Testis (tissue), 3 donors: Measurements from ENCODE around the gene RPS6KA4. TPM values are rescaled to one million over a fixed set of nuclear protein-coding genes. Genes with fewer than 3 reads are reported as not detected.

ENCODE experiments used
- DNase-seq: peaks from one replicate; pipeline ENCODE4 v3.0.0-alpha.2; 2019
- H3K27ac ChIP-seq, 2 donors: fragments of 200-600 bp; sonication (generic); one replicate each; pipeline ENCODE4 v1.5.1; 2019
- H3K27me3 ChIP-seq: fragments of 200-600 bp; sonication (generic); one replicate; pipeline ENCODE4 v1.5.1; 2019
- H3K36me3 ChIP-seq: fragments of 200-600 bp; sonication (generic); one replicate; pipeline ENCODE4 v1.5.1; 2017; ENCODE audit warnings: low read depth; ENCODE audit errors: missing control alignments
- H3K4me1 ChIP-seq: fragments of 200-600 bp; sonication (generic); one replicate; pipeline ENCODE4 v1.5.1; 2019
- H3K4me3 ChIP-seq, 2 donors: fragments of 200-600 bp; sonication (generic); one replicate each; pipeline ENCODE4 v1.5.1; 2017 to 2019
- H3K9me3 ChIP-seq: fragments of 200-600 bp; sonication (generic); one replicate; pipeline ENCODE4 v1.5.1; 2017
- CTCF ChIP-seq, 3 experiments: fragments of 450-650 bp in 2 of 3; fragments of 200-600 bp in 1 of 3; sonication (generic) in 1 of 3; IDR thresholded peaks; one replicate each; pipeline ENCODE4 v1.5.1; 2016 to 2019; ENCODE audit warnings: antibody characterized with exemption in 3 of 3, mild to moderate bottlenecking in 2 of 3, moderate library complexity in 1 of 3
- POLR2A ChIP-seq: fragments of 450-650 bp; IDR thresholded peaks from one replicate; pipeline ENCODE4 v1.6.1; 2017; ENCODE audit warnings: antibody characterized with exemption, mild to moderate bottlenecking, moderate library complexity
- WGBS, 2 donors: methylation state at CpG; one replicate each; pipeline ENCODE4 v1.1.5; 2018; 5-methylcytosine and 5-hydroxymethylcytosine counted together
- intact Hi-C: fragments of 100-400 bp; cut with DNase I; formaldehyde crosslinking; loops from one replicate; pipeline ENCODE4 v1.15.1; 2023; ENCODE audit warnings: low total_unique reads
- polyA plus RNA-seq: library from polyadenylated mRNA; stranded (reverse); fragments of 350-450 nt; fragmentation: Illumina TruSeq; extraction: RNeasy Lipid Tissue Mini Kit (QIAGEN cat#74804); gene quantifications from one replicate; pipeline ENCODE4 v1.2.3, GENCODE V29; 2014; ENCODE audit warnings: low read depth, low replicate concordance; ENCODE audit not compliant: insufficient read depth
- total RNA-seq, 2 donors: library from RNA; depleted of rRNA; stranded (reverse); fragments of >200 nt; gene quantifications; one replicate each; pipeline ENCODE4 v1.2.3, GENCODE V29; 2016

The RPS6KA4 gene
- total and polyA plus RNA-seq, 3 donors from 2014 or later, result 9.2 to 15.6 (median 15.6) TPM

- Histone ChIP-seq H3K27ac (peak overlapping the region; percentile 24 to 39), H3K27me3 (no peaks in the 10 kb centered on the region), H3K4me3 (no peak overlapping the region), H3K9me3 (no peaks in the 10 kb centered on the region), H3K36me3 (no peaks in the 10 kb centered on the region), H3K4me1 (peaks cover 11% of the 10 kb centered on the region)
- intact Hi-C loops, result no loop called here
- 65 to 70% methylated on average over 14 to 15 of the region's 15 CpGs for WGBS, 2 donors
- TF ChIP-seq POLR2A (no peak), CTCF (IDR thresholded peaks at IDR 0.05) (no peak)
- DNase-seq, result no peak
Measured at GRCh38 chr11:64384981-64385944, 26.3 kb downstream of the RPS6KA4 start.

- 72 to 82% methylated on average over 11 of the region's 11 CpGs for WGBS, 2 donors
- Histone ChIP-seq H3K4me3 (no peak overlapping the region), H3K36me3 (no peaks in the 10 kb centered on the region), H3K27ac (no peak overlapping the region), H3K27me3 (no peaks in the 10 kb centered on the region), H3K9me3 (no peaks in the 10 kb centered on the region), H3K4me1 (peaks cover 11% of the 10 kb centered on the region)
- DNase-seq, result no peak
- intact Hi-C loops, result no loop called here
- TF ChIP-seq POLR2A (no peak), CTCF (IDR thresholded peaks at IDR 0.05) (no peak)
Measured at GRCh38 chr11:64385945-64386704, 27.2 kb downstream of the RPS6KA4 start.

GRCh38 chr11:64387916-64388315 lies 29.0 kb downstream of the RPS6KA4 start:
- DNase-seq, result no peak
- H3K27me3 ChIP-seq, result no peaks in the 10 kb centered on the region
- H3K27ac ChIP-seq, result no peak overlapping the region
- H3K4me3 ChIP-seq, result no peak overlapping the region
- H3K36me3 ChIP-seq, result no peaks in the 10 kb centered on the region
- intact Hi-C loops, result no loop called here
- peaks cover 11% of the 10 kb centered on the region for H3K4me1 ChIP-seq
- no peaks in the 10 kb centered on the region for H3K9me3 ChIP-seq
- TF ChIP-seq POLR2A, result no peak
- TF ChIP-seq CTCF (IDR thresholded peaks at IDR 0.05), result no peak

- H3K36me3 ChIP-seq, result no peaks in the 10 kb centered on the region
- no peaks in the 10 kb centered on the region for H3K9me3 ChIP-seq
- H3K27ac ChIP-seq, result no peak overlapping the region
- TF ChIP-seq POLR2A, result no peak
- no peak for TF ChIP-seq CTCF (IDR thresholded peaks at IDR 0.05)
- no peak for DNase-seq
- intact Hi-C loops, result no loop called here
- WGBS, 2 donors, result 71 to 73% methylated on average over 10 of the region's 10 CpGs
- no peaks in the 10 kb centered on the region for H3K27me3 ChIP-seq
- H3K4me1 ChIP-seq, result peaks cover 11% of the 10 kb centered on the region
- H3K4me3 ChIP-seq, result no peak overlapping the region
Measured at GRCh38 chr11:64388894-64389293, 29.9 kb downstream of the RPS6KA4 start.
